WTC11 (cell line): Measurements from ENCODE around the gene ZNF112. TPM values are rescaled to one million over a fixed set of nuclear protein-coding genes. Genes with fewer than 3 reads are reported as not detected.

ENCODE experiments used
- ATAC-seq: fragments of 200-7000 bp; cut with Tn5 transposase; 2 replicates; pipeline ENCODE4 v1.10.0; 2021; ENCODE audit warnings: mild to moderate bottlenecking, moderate library complexity
- CTCF ChIA-PET: fragments of 300-600 bp; sonication (Branson Sonifier 250); formaldehyde crosslinking; loops from one replicate; lab custom pipeline; 2021; ENCODE audit warnings: antibody characterized with exemption; lab: Charles Lee
- POLR2A ChIA-PET: fragments of 350-600 bp; sonication (Branson Sonifier 250); formaldehyde crosslinking; loops from one replicate; lab custom pipeline; 2021; ENCODE audit warnings: antibody characterized with exemption; lab: Charles Lee
- DNase-seq: peaks from one replicate; pipeline ENCODE4 v3.0.0; 2021; ENCODE audit warnings: low spot score
- H3K27ac Mint-ChIP-seq: 2 replicates; pipeline ENCODE4 v1.8.0; 2021; ENCODE audit warnings: mixed read lengths
- H3K27me3 Mint-ChIP-seq: 2 replicates; pipeline ENCODE4 v1.8.0; 2021; ENCODE audit warnings: low read depth, mild to moderate bottlenecking, moderate library complexity, mixed read lengths
- H3K36me3 Mint-ChIP-seq: 2 replicates; pipeline ENCODE4 v1.8.0; 2021; ENCODE audit warnings: mixed read lengths
- H3K4me1 Mint-ChIP-seq: 2 replicates; pipeline ENCODE4 v1.8.0; 2022; ENCODE audit warnings: mixed read lengths
- H3K4me3 Mint-ChIP-seq: 2 replicates; pipeline ENCODE4 v1.8.0; 2021; ENCODE audit warnings: mild to moderate bottlenecking, moderate library complexity, mixed read lengths
- H3K9me3 Mint-ChIP-seq: 2 replicates; pipeline ENCODE4 v1.8.0; 2021; ENCODE audit warnings: mixed read lengths
- ARID4B ChIP-seq: sonication (generic); formaldehyde crosslinking; IDR thresholded peaks from 2 replicates; pipeline ENCODE4 v1.8.0; 2023; ENCODE audit warnings: missing genetic modification reagents, mild to moderate bottlenecking, borderline replicate concordance
- CBFB ChIP-seq: sonication (generic); formaldehyde crosslinking; IDR thresholded peaks from 2 replicates; pipeline ENCODE4 v1.8.1; 2022; ENCODE audit warnings: mild to moderate bottlenecking, low read depth, missing genetic modification reagents
- CDX4 ChIP-seq: fragments of 250-450 bp; sonication (Bioruptor Pico); IDR thresholded peaks from 2 replicates; pipeline ENCODE4 v1.9.0; 2021; ENCODE audit warnings: moderate library complexity, mild to moderate bottlenecking, inconsistent platforms, borderline replicate concordance
- CREM ChIP-seq: sonication (generic); formaldehyde crosslinking; IDR thresholded peaks from 2 replicates; pipeline ENCODE4 v1.8.1; 2022; ENCODE audit warnings: mild to moderate bottlenecking, missing genetic modification reagents, moderate library complexity
- CTCF ChIP-seq: fragments of 200-600 bp; IDR thresholded peaks from 2 replicates; pipeline ENCODE4 v1.8.0; 2022; ENCODE audit warnings: antibody characterized with exemption
- E2F5 ChIP-seq: sonication (generic); formaldehyde crosslinking; IDR thresholded peaks from 2 replicates; pipeline ENCODE4 v1.8.1; 2022; ENCODE audit warnings: mild to moderate bottlenecking, moderate library complexity, missing genetic modification reagents
- ETV6 ChIP-seq: sonication (generic); formaldehyde crosslinking; IDR thresholded peaks from 2 replicates; pipeline ENCODE4 v1.8.1; 2022; ENCODE audit warnings: mild to moderate bottlenecking, missing genetic modification reagents
- FOXJ3 ChIP-seq: sonication (generic); formaldehyde crosslinking; IDR thresholded peaks from 2 replicates; pipeline ENCODE4 v1.9.0; 2021; ENCODE audit warnings: missing genetic modification reagents, mild to moderate bottlenecking, borderline replicate concordance
- FOXP4 ChIP-seq: sonication (generic); formaldehyde crosslinking; IDR thresholded peaks from 2 replicates; pipeline ENCODE4 v1.8.0; 2022; ENCODE audit warnings: mild to moderate bottlenecking, missing genetic modification reagents
- GABPB1 ChIP-seq: sonication (generic); formaldehyde crosslinking; IDR thresholded peaks from 2 replicates; pipeline ENCODE4 v1.8.1; 2023; ENCODE audit warnings: mild to moderate bottlenecking, missing genetic modification reagents
- GRHL2 ChIP-seq: fragments of 250-450 bp; sonication (Bioruptor Pico); IDR thresholded peaks from 2 replicates; pipeline ENCODE4 v1.8.0; 2022; ENCODE audit warnings: mild to moderate bottlenecking, moderate library complexity; ENCODE audit not compliant: insufficient replicate concordance, severe bottlenecking
- HMGA2 ChIP-seq: fragments of 250-450 bp; sonication (Bioruptor Pico); IDR thresholded peaks from 2 replicates; pipeline ENCODE4 v1.4.0; 2021; ENCODE audit warnings: mild to moderate bottlenecking, moderate library complexity
- SP1 ChIP-seq: sonication (generic); formaldehyde crosslinking; conservative IDR thresholded peaks from 2 replicates; pipeline ENCODE4 v1.8.1; 2022; ENCODE audit warnings: missing genetic modification reagents
- STAT6 ChIP-seq: sonication (generic); formaldehyde crosslinking; conservative IDR thresholded peaks from 2 replicates; pipeline ENCODE4 v1.8.1; 2023; ENCODE audit warnings: mild to moderate bottlenecking, low read depth, missing genetic modification reagents, moderate library complexity
- TCF7 ChIP-seq: sonication (generic); formaldehyde crosslinking; IDR thresholded peaks from 2 replicates; pipeline ENCODE4 v1.8.0; 2022; ENCODE audit warnings: mild to moderate bottlenecking, low read depth, missing genetic modification reagents, moderate library complexity
- ZNF263 ChIP-seq: sonication (generic); formaldehyde crosslinking; IDR thresholded peaks from 2 replicates; pipeline ENCODE4 v1.8.1; 2022; ENCODE audit warnings: low read depth, mild to moderate bottlenecking, moderate library complexity, missing genetic modification reagents
- ZNF281 ChIP-seq: sonication (generic); formaldehyde crosslinking; IDR thresholded peaks from 2 replicates; pipeline ENCODE4 v1.8.0; 2023; ENCODE audit warnings: mild to moderate bottlenecking, missing genetic modification reagents
- ZNF416 ChIP-seq: fragments of 250-450 bp; sonication (Bioruptor Pico); IDR thresholded peaks from 2 replicates; pipeline ENCODE4 v1.9.0; 2021; ENCODE audit warnings: mild to moderate bottlenecking, inconsistent platforms
- total RNA-seq: library from RNA; stranded (reverse); gene quantifications from 3 replicates; pipeline ENCODE4 v1.2.3, GENCODE V29; 2021

ZNF112 gene
- total RNA-seq, 1 experiment from 2014 or later, result 2.0 TPM

GRCh38 chr19:44282846-44283245 is 73.6 kb downstream of the ZNF112 start:
- Mint-ChIP-seq H3K27me3 (peaks cover 4% of the 10 kb centered on the region; the same call in 1 of the 2 replicates), H3K27ac (no peak overlapping the region), H3K4me1 (no peaks in the 10 kb centered on the region), H3K9me3 (peaks cover 63% of the 10 kb centered on the region), H3K36me3 (peaks cover 59% of the 10 kb centered on the region), H3K4me3 (no peak overlapping the region)
- ChIA-PET CTCF (no interaction called here), POLR2A (no interaction called here)
- no peak for DNase-seq
- no peak for ATAC-seq
- no peak for TF ChIP-seq ZNF416

GRCh38 chr19:44280916-44281315 is 75.6 kb downstream of the ZNF112 start:
- TF ChIP-seq GRHL2, result no peak
- TF ChIP-seq E2F5 (CRISPR knock-in tag), result no peak
- TF ChIP-seq SP1 (CRISPR knock-in tag), result no peak
- TF ChIP-seq ZNF263, result no peak
- no peak for TF ChIP-seq ETV6 (CRISPR knock-in tag)
- TF ChIP-seq ARID4B (CRISPR knock-in tag), result no peak
- TF ChIP-seq ZNF281 (CRISPR knock-in tag), result no peak
- no peak for TF ChIP-seq FOXP4 (CRISPR knock-in tag)
- TF ChIP-seq HMGA2 (CRISPR knock-in tag), result no peak
- TF ChIP-seq FOXJ3, result no peak
- TF ChIP-seq CBFB (CRISPR knock-in tag), result no peak
- TF ChIP-seq CTCF, result no peak
- no peak for TF ChIP-seq CDX4
- TF ChIP-seq STAT6, result no peak
- TF ChIP-seq TCF7, result no peak
- no peak for TF ChIP-seq GABPB1 (CRISPR knock-in tag)
- no peak for TF ChIP-seq CREM (CRISPR knock-in tag)
- H3K27me3 Mint-ChIP-seq, result peaks cover 4% of the 10 kb centered on the region; the same call in 1 of the 2 replicates
- H3K4me3 Mint-ChIP-seq, result no peak overlapping the region
- ATAC-seq, result no peak
- H3K36me3 Mint-ChIP-seq, result peaks cover 54% of the 10 kb centered on the region
- no peak for DNase-seq
- CTCF ChIA-PET, result no interaction called here
- POLR2A ChIA-PET, result no interaction called here
- no peaks in the 10 kb centered on the region for H3K4me1 Mint-ChIP-seq
- H3K27ac Mint-ChIP-seq, result no peak overlapping the region
- peaks cover 71% of the 10 kb centered on the region for H3K9me3 Mint-ChIP-seq
